Adrenal gland (tissue), 12 donors: ENCODE results near the gene ATF3. TPM values are rescaled to one million over a fixed set of nuclear protein-coding genes. Genes with fewer than 3 reads are reported as not detected.
"Not testable (repeated sequence)": the region's sequence is repeated elsewhere in the genome, so short reads cannot be mapped to it uniquely, and the experiment has no call there.

Experiments used
- DNase-seq, 7 donors: peaks; one replicate each; pipeline ENCODE4 v3.0.0-alpha.2; 2019 to 2020
- H3K27ac ChIP-seq, 5 donors: fragments of 200-600 bp; sonication (generic) in 4 of 5; 1 replicate in 3 of 5; 2 replicates in 2 of 5; pipeline versions ENCODE4 v1.5.1 to v1.8.0; 2016 to 2020; ENCODE audit warnings: mild to moderate bottlenecking in 1 of 5
- H3K27me3 ChIP-seq: fragments of 200-600 bp; 2 replicates; pipeline ENCODE4 v1.8.0; 2021
- H3K36me3 ChIP-seq, 2 donors: fragments of 200-600 bp; replicated peaks in 1 of 2; 1 replicate in 1 of 2; 2 replicates in 1 of 2; pipeline versions ENCODE4 v1.5.1 to v1.8.0; 2018 to 2022
- H3K4me1 ChIP-seq, 2 donors: fragments of 200-600 bp; replicated peaks in 1 of 2; 1 replicate in 1 of 2; 2 replicates in 1 of 2; pipeline versions ENCODE4 v1.5.1 to v1.8.0; 2018 to 2021
- H3K4me3 ChIP-seq, 4 donors: fragments of 200-600 bp; sonication (generic) in 3 of 4; one replicate each; pipeline ENCODE4 v1.5.1; 2016 to 2018
- H3K9me3 ChIP-seq, 3 donors: fragments of 200-600 bp; sonication (generic) in 1 of 3; replicated peaks in 1 of 3; 1 replicate in 2 of 3; 2 replicates in 1 of 3; pipeline versions ENCODE4 v1.5.1 to v1.8.0; 2016 to 2021
- POLR2A ChIP-seq, 2 donors: fragments of 450-650 bp; IDR thresholded peaks; one replicate each; pipeline ENCODE4 v1.6.1; 2017; ENCODE audit warnings: antibody characterized with exemption in 2 of 2, mild to moderate bottlenecking in 2 of 2, moderate library complexity in 1 of 2
- WGBS, 4 donors: extraction: QIAGEN DNeasy Blood & Tissue Kit in 2 of 4; methylation state at CpG; one replicate each; pipeline versions ENCODE4 v1.1.5 to v1.1.7; 2013 to 2017; 5-methylcytosine and 5-hydroxymethylcytosine counted together
- intact Hi-C, 2 donors: fragments of 100-400 bp; cut with DNase I; formaldehyde crosslinking; loops; one replicate each; pipeline versions ENCODE4 v1.14.1 to v1.15.0; 2022 to 2023
- polyA plus RNA-seq, 3 donors: library from polyadenylated mRNA; stranded (reverse); fragments of 200-250 nt in 2 of 3; fragments of 350-450 nt in 1 of 3; fragmentation: Illumina TruSeq in 1 of 3; extraction: RNeasy Lipid Tissue Mini Kit (QIAGEN cat#74804) in 1 of 3; gene quantifications; one replicate each; pipeline ENCODE4 v1.2.3, GENCODE V29; 2013 to 2014
- total RNA-seq, 9 donors: library from RNA; depleted of rRNA in 4 of 9; stranded (reverse); fragments of >200 nt in 4 of 9; fragments of 120-200 nt in 1 of 9; fragmentation: NEBNext Ultra II Directional in 1 of 9; extraction: Animal tissue kit (Norgen Biotek cat#: 25700) in 1 of 9; gene quantifications; one replicate each; pipeline versions ENCODE4 v1.1.0 to v1.2.4, GENCODE V29; 2013 to 2023
- TF ChIP-seq, protein P1 (sequence below), 6 experiments: fragments of 450-650 bp in 4 of 6; fragments of 200-600 bp in 2 of 6; sonication (generic) in 1 of 6; IDR thresholded peaks; 1 replicate in 5 of 6; 2 replicates in 1 of 6; pipeline versions ENCODE4 v1.5.1 to v1.8.0; 2016 to 2021; ENCODE audit warnings: antibody characterized with exemption in 6 of 6, mild to moderate bottlenecking in 2 of 6, moderate library complexity in 1 of 6
- donor health status: healthy with polysubstance abuse.
- donor health status: Bipolar disorder and iron deficiency.
- donor health status: DM: yes; HTN: yes; CAD: no.
- donor health status: DM: no; HTN: no; CAD: no.
- donor health status: DM: no; HTN: no; CAD: no.
- donor health status: DM: yes; HTN: yes; CAD: no.

Gene ATF3
- total and polyA plus RNA-seq, 12 donors, result 1.9 to 19.7 (median 9.9) TPM

- Histone ChIP-seq H3K27ac (peak overlapping the region in 2 of 5 donors; percentile 79 to 90), H3K4me1 (peaks cover 10 to 13% of the 10 kb centered on the region in 2 donors), H3K9me3 (no peaks in the 10 kb centered on the region), H3K4me3 (no peak overlapping the region), H3K27me3 (no peaks in the 10 kb centered on the region), H3K36me3 (no peaks in the 10 kb centered on the region)
- WGBS, 4 donors, result 40 to 77% (median 64%) methylated on average over 1 of the region's 1 CpG
- no peak for DNase-seq
- intact Hi-C loops, result no loop called here
- TF ChIP-seq, protein P1, sequence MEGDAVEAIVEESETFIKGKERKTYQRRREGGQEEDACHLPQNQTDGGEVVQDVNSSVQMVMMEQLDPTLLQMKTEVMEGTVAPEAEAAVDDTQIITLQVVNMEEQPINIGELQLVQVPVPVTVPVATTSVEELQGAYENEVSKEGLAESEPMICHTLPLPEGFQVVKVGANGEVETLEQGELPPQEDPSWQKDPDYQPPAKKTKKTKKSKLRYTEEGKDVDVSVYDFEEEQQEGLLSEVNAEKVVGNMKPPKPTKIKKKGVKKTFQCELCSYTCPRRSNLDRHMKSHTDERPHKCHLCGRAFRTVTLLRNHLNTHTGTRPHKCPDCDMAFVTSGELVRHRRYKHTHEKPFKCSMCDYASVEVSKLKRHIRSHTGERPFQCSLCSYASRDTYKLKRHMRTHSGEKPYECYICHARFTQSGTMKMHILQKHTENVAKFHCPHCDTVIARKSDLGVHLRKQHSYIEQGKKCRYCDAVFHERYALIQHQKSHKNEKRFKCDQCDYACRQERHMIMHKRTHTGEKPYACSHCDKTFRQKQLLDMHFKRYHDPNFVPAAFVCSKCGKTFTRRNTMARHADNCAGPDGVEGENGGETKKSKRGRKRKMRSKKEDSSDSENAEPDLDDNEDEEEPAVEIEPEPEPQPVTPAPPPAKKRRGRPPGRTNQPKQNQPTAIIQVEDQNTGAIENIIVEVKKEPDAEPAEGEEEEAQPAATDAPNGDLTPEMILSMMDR (IDR thresholded peaks at IDR 0.05), result no peak
- TF ChIP-seq POLR2A (IDR thresholded peaks at IDR 0.05), result no peak
These were observed 26.6 kb downstream of the ATF3 start for GRCh38 chr1:212635141-212635631.

- Histone ChIP-seq H3K27ac (peak overlapping the region in 4 of 5 donors; percentile 36 to 90 (median 66)), H3K4me1 (peaks cover 10 to 13% of the 10 kb centered on the region in 2 donors), H3K27me3 (no peaks in the 10 kb centered on the region), H3K4me3 (no peak overlapping the region), H3K9me3 (no peaks in the 10 kb centered on the region), H3K36me3 (no peaks in the 10 kb centered on the region)
- no peak for DNase-seq
- no peak for TF ChIP-seq POLR2A (IDR thresholded peaks at IDR 0.05)
- TF ChIP-seq, protein P1 (IDR thresholded peaks at IDR 0.05), result no peak
- intact Hi-C loops, result no loop called here
- WGBS, 4 donors, result 74 to 82% (median 78%) methylated on average over 5 of the region's 5 CpGs
These were observed 29.3 kb downstream of the ATF3 start for GRCh38 chr1:212637902-212638301.

- DNase-seq, result peak in 2 of 7 donors; percentile 39 to 42
These were observed 30.1 kb downstream of the ATF3 start for GRCh38 chr1:212638492-212639151.

DNA sequence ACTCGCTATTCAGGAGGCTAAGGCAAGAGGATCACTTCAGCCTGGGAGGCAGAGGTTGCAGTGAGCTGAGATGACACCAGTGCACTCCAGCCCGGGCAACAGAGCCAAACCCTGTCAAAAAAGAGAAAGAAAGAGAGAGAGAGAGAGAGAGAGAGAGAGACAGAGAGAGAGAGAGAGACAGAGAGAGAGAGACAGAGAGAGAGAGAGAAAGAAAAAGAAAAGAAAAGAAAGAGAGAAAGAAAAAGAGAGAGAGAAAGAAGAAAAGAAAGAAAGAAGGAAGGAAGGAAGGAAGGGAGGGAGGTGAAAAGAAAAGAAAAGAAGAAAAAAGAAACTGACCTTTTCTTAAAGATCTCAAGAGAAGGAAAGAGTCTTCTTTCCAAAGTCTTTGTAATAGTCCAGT is 31.0 kb downstream of the ATF3 start:
- Histone ChIP-seq H3K27ac (peak overlapping the region in 2 of 5 donors; percentile 79 to 80), H3K4me1 (peaks cover 10 to 13% of the 10 kb centered on the region in 2 donors)
- H3K4me3 ChIP-seq, H3K27me3 ChIP-seq, H3K36me3 ChIP-seq, H3K9me3 ChIP-seq, intact Hi-C loops, DNase-seq: not testable (repeated sequence)
- WGBS, 4 donors, result 67 to 83% (median 81%) methylated on average over 2 of the region's 2 CpGs

More at GRCh38 chr1:212638492-212639151, 30.1 kb downstream of the ATF3 start:
- Histone ChIP-seq H3K4me3 (no peak overlapping the region), H3K36me3 (no peaks in the 10 kb centered on the region), H3K4me1 (peaks cover 10 to 13% of the 10 kb centered on the region in 2 donors), H3K27me3 (no peaks in the 10 kb centered on the region), H3K27ac (peak overlapping the region in 4 of 5 donors; percentile 36 to 90 (median 66)), H3K9me3 (no peaks in the 10 kb centered on the region)
- intact Hi-C loops, result no loop called here
- TF ChIP-seq, protein P1 (IDR thresholded peaks at IDR 0.05), result no peak
- TF ChIP-seq POLR2A (IDR thresholded peaks at IDR 0.05), result no peak
- WGBS, 4 donors, result 26 to 43% (median 34%) methylated on average over 4 of the region's 4 CpGs
